ENCODE data around the gene FBXL7. TPM values are rescaled to one million over a fixed set of nuclear protein-coding genes. Genes with fewer than 3 reads are reported as not detected.

Gene FBXL7
- total and polyA plus RNA-seq, 4 donors = 1.9 to 15.5 (median 6.6) TPM

DNA sequence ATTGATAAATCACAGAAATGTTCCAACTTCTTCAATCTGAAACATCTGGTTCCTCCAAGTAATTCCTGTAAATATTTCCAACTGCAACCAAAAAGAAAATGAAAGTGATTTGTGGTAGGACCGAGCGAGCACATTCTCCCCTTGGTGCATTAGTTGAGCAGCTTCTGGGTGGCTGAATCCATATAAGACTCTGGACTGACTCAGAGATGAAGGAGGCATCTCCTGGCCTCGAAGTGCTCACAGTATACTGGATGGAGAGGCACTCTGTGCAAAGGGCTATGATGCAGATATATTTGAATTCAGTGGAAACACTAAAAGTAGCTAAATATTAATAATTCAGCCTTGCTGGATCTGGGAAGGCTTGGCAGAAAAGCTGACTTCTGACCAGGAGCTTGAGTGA lies 414.7 kb downstream of the FBXL7 start:
- no peaks in the 10 kb centered on the region for H3K27me3 ChIP-seq (ENCODE audit: control insufficient read depth in 3 of 3, insufficient read depth in 3 of 3, low read length in 2 of 3)
- H3K9ac ChIP-seq (ENCODE audit: insufficient read depth in 1 of 2, low read length in 2 of 2) = no peak overlapping the region
- H3K4me3 ChIP-seq = no peak overlapping the region
- peaks cover 0 to 27% (median 5%) of the 10 kb centered on the region in 5 donors for H3K4me1 ChIP-seq (ENCODE audit: control insufficient read depth in 5 of 5, insufficient read depth in 5 of 5, low read length in 5 of 5)
- H3K9me3 ChIP-seq (ENCODE audit: control insufficient read depth in 4 of 4, insufficient read depth in 3 of 4, low read length in 3 of 4) = no peaks in the 10 kb centered on the region
- ATAC-seq (ENCODE audit: insufficient read depth, low FRiP score) = no peak
- 51 to 71% methylated on average over 3 of the region's 3 CpGs for WGBS, 2 donors
- TF ChIP-seq, protein P1, sequence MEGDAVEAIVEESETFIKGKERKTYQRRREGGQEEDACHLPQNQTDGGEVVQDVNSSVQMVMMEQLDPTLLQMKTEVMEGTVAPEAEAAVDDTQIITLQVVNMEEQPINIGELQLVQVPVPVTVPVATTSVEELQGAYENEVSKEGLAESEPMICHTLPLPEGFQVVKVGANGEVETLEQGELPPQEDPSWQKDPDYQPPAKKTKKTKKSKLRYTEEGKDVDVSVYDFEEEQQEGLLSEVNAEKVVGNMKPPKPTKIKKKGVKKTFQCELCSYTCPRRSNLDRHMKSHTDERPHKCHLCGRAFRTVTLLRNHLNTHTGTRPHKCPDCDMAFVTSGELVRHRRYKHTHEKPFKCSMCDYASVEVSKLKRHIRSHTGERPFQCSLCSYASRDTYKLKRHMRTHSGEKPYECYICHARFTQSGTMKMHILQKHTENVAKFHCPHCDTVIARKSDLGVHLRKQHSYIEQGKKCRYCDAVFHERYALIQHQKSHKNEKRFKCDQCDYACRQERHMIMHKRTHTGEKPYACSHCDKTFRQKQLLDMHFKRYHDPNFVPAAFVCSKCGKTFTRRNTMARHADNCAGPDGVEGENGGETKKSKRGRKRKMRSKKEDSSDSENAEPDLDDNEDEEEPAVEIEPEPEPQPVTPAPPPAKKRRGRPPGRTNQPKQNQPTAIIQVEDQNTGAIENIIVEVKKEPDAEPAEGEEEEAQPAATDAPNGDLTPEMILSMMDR (IDR thresholded peaks at IDR 0.05; ENCODE audit: control extremely low read depth, extremely low read depth) = no peak
- H3K27ac ChIP-seq (ENCODE audit: low read depth in 1 of 2, low read length in 1 of 2) = peak overlapping the region in 1 of 2 donors; percentile 63
- no peaks in the 10 kb centered on the region for H3K36me3 ChIP-seq (ENCODE audit: control insufficient read depth in 4 of 4, insufficient read depth in 4 of 4, low read length in 4 of 4)
- no peak for DNase-seq

DNA sequence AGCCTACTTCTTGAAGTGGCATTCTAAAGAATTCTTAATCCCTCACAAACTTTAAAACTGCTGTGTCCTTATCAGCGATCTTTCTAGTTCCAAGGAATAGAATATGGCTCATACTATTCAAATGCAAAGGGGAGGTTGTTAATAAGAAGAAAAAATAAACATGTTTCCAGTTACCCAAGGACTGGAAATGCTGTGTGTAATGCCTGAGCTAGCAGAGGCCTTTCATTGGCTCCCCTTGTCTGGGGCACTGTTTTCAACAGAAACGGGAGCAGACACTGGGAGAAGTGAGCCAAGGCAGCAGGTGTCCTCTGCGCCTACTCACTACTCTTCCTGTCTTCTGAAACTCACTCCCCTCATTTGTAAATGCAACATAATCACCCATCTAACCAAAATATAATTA lies 426.6 kb downstream of the FBXL7 start:
- TF ChIP-seq, protein P1 (IDR thresholded peaks at IDR 0.05; ENCODE audit: control extremely low read depth, extremely low read depth) = no peak
- no peak overlapping the region for H3K9ac ChIP-seq (ENCODE audit: insufficient read depth in 1 of 2, low read length in 2 of 2)
- peaks cover 0 to 28% (median 9%) of the 10 kb centered on the region in 5 donors for H3K4me1 ChIP-seq (ENCODE audit: control insufficient read depth in 5 of 5, insufficient read depth in 5 of 5, low read length in 5 of 5)
- DNase-seq (no peak), ATAC-seq (ENCODE audit: insufficient read depth, low FRiP score) (no peak)
- WGBS, 2 donors = 82 to 83% methylated on average over 3 of the region's 3 CpGs
- H3K9me3 ChIP-seq (ENCODE audit: control insufficient read depth in 4 of 4, insufficient read depth in 3 of 4, low read length in 3 of 4) = peaks cover 0 to 7% (median 0%) of the 10 kb centered on the region in 4 donors
- H3K4me3 ChIP-seq = no peak overlapping the region
- no peaks in the 10 kb centered on the region for H3K27me3 ChIP-seq (ENCODE audit: control insufficient read depth in 3 of 3, insufficient read depth in 3 of 3, low read length in 2 of 3)
- H3K36me3 ChIP-seq (ENCODE audit: control insufficient read depth in 4 of 4, insufficient read depth in 4 of 4, low read length in 4 of 4) = peaks cover 0 to 6% (median 5%) of the 10 kb centered on the region in 4 donors
- H3K27ac ChIP-seq (ENCODE audit: low read depth in 1 of 2, low read length in 1 of 2) = no peak overlapping the region

DNA sequence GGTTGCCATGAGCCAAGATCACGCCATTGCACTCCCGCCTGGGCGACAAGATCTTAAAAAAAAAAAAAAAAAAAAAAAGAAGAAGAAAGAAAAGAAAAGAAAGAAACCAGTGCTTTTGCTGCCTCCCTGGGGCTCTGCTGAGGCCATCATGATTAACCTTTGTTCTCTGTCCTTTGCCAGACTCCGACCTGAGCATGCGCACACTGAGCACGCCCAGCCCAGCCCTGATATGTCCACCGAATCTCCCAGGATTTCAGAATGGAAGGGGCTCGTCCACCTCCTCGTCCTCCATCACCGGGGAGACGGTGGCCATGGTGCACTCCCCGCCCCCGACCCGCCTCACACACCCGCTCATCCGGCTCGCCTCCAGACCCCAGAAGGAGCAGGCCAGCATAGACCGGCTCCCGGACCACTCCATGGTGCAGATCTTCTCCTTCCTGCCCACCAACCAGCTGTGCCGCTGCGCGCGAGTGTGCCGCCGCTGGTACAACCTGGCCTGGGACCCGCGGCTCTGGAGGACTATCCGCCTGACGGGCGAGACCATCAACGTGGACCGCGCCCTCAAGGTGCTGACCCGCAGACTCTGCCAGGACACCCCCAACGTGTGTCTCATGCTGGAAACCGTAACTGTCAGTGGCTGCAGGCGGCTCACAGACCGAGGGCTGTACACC lies 427.9 kb downstream of the FBXL7 start:
- Histone ChIP-seq H3K27me3 (ENCODE audit: control insufficient read depth in 3 of 3, insufficient read depth in 3 of 3, low read length in 2 of 3) (no peaks in the 10 kb centered on the region), H3K4me1 (ENCODE audit: control insufficient read depth in 5 of 5, insufficient read depth in 5 of 5, low read length in 5 of 5) (peaks cover 0 to 36% (median 7%) of the 10 kb centered on the region in 5 donors), H3K27ac (ENCODE audit: low read depth in 1 of 2, low read length in 1 of 2) (no peak overlapping the region), H3K4me3 (no peak overlapping the region), H3K9me3 (ENCODE audit: control insufficient read depth in 4 of 4, insufficient read depth in 3 of 4, low read length in 3 of 4) (peaks cover 0 to 7% (median 0%) of the 10 kb centered on the region in 4 donors), H3K9ac (ENCODE audit: insufficient read depth in 1 of 2, low read length in 2 of 2) (no peak overlapping the region), H3K36me3 (ENCODE audit: control insufficient read depth in 4 of 4, insufficient read depth in 4 of 4, low read length in 4 of 4) (peaks cover 0 to 6% (median 5%) of the 10 kb centered on the region in 4 donors)
- WGBS, 2 donors = 95 to 97% methylated on average over 38 of the region's 38 CpGs
- ATAC-seq (ENCODE audit: insufficient read depth, low FRiP score) = no peak
- TF ChIP-seq, protein P1 (IDR thresholded peaks at IDR 0.05; ENCODE audit: control extremely low read depth, extremely low read depth) = no peak
- DNase-seq = no peak
